Endothelial cell of umbilical vein (primary cell): ENCODE data around the gene GNAI1. TPM values are rescaled to one million over a fixed set of nuclear protein-coding genes. Genes with fewer than 3 reads are reported as not detected.

ENCODE experiments used
- BruUV-seq: library from RNA; stranded (reverse); fragments of 400-500 nt; replicated peaks from 2 replicates; lab custom pipeline; 2021; lab: Mats Ljungman, UMichigan
- CTCF ChIA-PET: fragments of 300-600, 350-600 bp; sonication (Branson Sonifier 250); formaldehyde crosslinking; loops from one replicate; lab custom pipeline; 2021; ENCODE audit warnings: antibody characterized with exemption, inconsistent platforms; lab: Charles Lee
- POLR2A ChIA-PET: fragments of 300-600, 350-600 bp; sonication (Branson Sonifier 250); formaldehyde crosslinking; loops from one replicate; lab custom pipeline; 2021; ENCODE audit warnings: antibody characterized with exemption, inconsistent platforms; lab: Charles Lee
- DNase-seq: peaks from one replicate; pipeline ENCODE4 v3.0.0-alpha.2; 2011; ENCODE audit warnings: low read depth, low spot score
- FAIRE-seq: peaks from 2 replicates; lab custom pipeline; 2011; peaks lifted over from hg19 to GRCh38; lab: Jason Lieb, UNC
- H2AFZ ChIP-seq: 2 replicates; pipeline ENCODE4 v1.6.0; 2012; ENCODE audit warnings: low read depth, low read length, control low read depth, inconsistent platforms
- H3K27ac ChIP-seq: 2 replicates; pipeline ENCODE4 v1.5.1; 2011; ENCODE audit warnings: low read depth, mild to moderate bottlenecking, control low read depth, low read length, moderate library complexity; ENCODE audit not compliant: insufficient read depth
- H3K27me3 ChIP-seq, 2 experiments: 2 replicates each; pipeline versions ENCODE4 v1.6.0 to v1.6.1; 2011; ENCODE audit warnings: low read length in 2 of 2, mixed read lengths in 1 of 2; ENCODE audit not compliant: control insufficient read depth in 2 of 2, insufficient read depth in 2 of 2
- H3K36me3 ChIP-seq, 2 experiments: 2 replicates in 1 of 2; 3 replicates in 1 of 2; pipeline ENCODE4 v1.5.1; 2011; ENCODE audit warnings: low read length in 2 of 2, mild to moderate bottlenecking in 1 of 2, moderate library complexity in 1 of 2; ENCODE audit not compliant: control insufficient read depth in 2 of 2, insufficient read depth in 2 of 2; ENCODE audit errors: extremely low read depth in 1 of 2
- H3K4me1 ChIP-seq: 3 replicates; pipeline ENCODE4 v1.5.1; 2011; ENCODE audit warnings: mild to moderate bottlenecking, low read length; ENCODE audit not compliant: control insufficient read depth, insufficient read depth; ENCODE audit errors: extremely low read depth
- H3K4me2 ChIP-seq: 2 replicates; pipeline ENCODE4 v1.6.1; 2011; ENCODE audit warnings: low read length, control low read depth, mixed read lengths; ENCODE audit not compliant: insufficient read depth
- H3K4me3 ChIP-seq, 3 experiments: fragments of 200-600 bp in 1 of 3; sonication (generic), shearing (Covaris generic) in 1 of 3; replicated peaks in 1 of 3; 2 replicates each; pipeline ENCODE4 v1.5.1; 2011 to 2016; ENCODE audit warnings: control low read depth in 3 of 3, low read length in 3 of 3, mild to moderate bottlenecking in 2 of 3, inconsistent platforms in 1 of 3, low read depth in 1 of 3, moderate library complexity in 1 of 3; ENCODE audit not compliant: insufficient read depth in 1 of 3
- H3K79me2 ChIP-seq: 2 replicates; pipeline ENCODE4 v1.6.0; 2012; ENCODE audit warnings: low read length, inconsistent platforms; ENCODE audit not compliant: control insufficient read depth, insufficient read depth
- H3K9ac ChIP-seq: replicated peaks from 2 replicates; pipeline ENCODE3; 2011; ENCODE audit warnings: low read length, control low read depth; ENCODE audit not compliant: insufficient read depth; ENCODE audit errors: extremely low read depth
- H3K9me1 ChIP-seq: replicated peaks from 3 replicates; pipeline ENCODE4 v1.6.0; 2011; ENCODE audit warnings: mild to moderate bottlenecking, low read length; ENCODE audit not compliant: control insufficient read depth, insufficient read depth; ENCODE audit errors: extremely low read depth
- H3K9me3 ChIP-seq: replicated peaks from 2 replicates; pipeline ENCODE4 v1.5.1; 2012; ENCODE audit warnings: low read length, inconsistent platforms; ENCODE audit not compliant: control insufficient read depth, insufficient read depth
- H4K20me1 ChIP-seq: replicated peaks from 2 replicates; pipeline ENCODE3; 2011; ENCODE audit warnings: mild to moderate bottlenecking, low read length; ENCODE audit not compliant: control insufficient read depth, insufficient read depth; ENCODE audit errors: extremely low read depth
- CTCF ChIP-seq, 2 donors: IDR thresholded peaks; 1 replicate in 1 of 2; 2 replicates in 1 of 2; pipeline ENCODE4 v1.5.1; 2011; ENCODE audit warnings: low read length in 2 of 2, mild to moderate bottlenecking in 2 of 2, moderate library complexity in 2 of 2, control low read depth in 1 of 2, inconsistent platforms in 1 of 2, low read depth in 1 of 2; ENCODE audit not compliant: insufficient read depth in 1 of 2; ENCODE audit errors: extremely low read depth in 1 of 2
- EZH2 ChIP-seq: IDR thresholded peaks from 2 replicates; pipeline ENCODE4 v1.6.1; 2012; ENCODE audit warnings: borderline replicate concordance, low read depth, mild to moderate bottlenecking, moderate library complexity, low read length, inconsistent platforms; ENCODE audit not compliant: severe bottlenecking
- FOS ChIP-seq: IDR thresholded peaks from 2 replicates; pipeline ENCODE4 v1.6.1; 2011; ENCODE audit warnings: mild to moderate bottlenecking, low read length, moderate library complexity, borderline replicate concordance; ENCODE audit not compliant: insufficient read depth
- GATA2 ChIP-seq: IDR thresholded peaks from 2 replicates; pipeline ENCODE4 v1.7.0; 2011; ENCODE audit warnings: low read depth, mild to moderate bottlenecking, moderate library complexity, mixed read lengths, low read length; ENCODE audit not compliant: insufficient read length, insufficient read depth
- JUN ChIP-seq: IDR thresholded peaks from 2 replicates; pipeline ENCODE4 v1.6.1; 2011; ENCODE audit warnings: borderline replicate concordance, low read depth; ENCODE audit not compliant: insufficient read length, insufficient read depth
- MAX ChIP-seq: IDR thresholded peaks from 2 replicates; pipeline ENCODE4 v1.6.1; 2011; ENCODE audit not compliant: insufficient read depth, insufficient read length
- MYC ChIP-seq: IDR thresholded peaks from one replicate; pipeline ENCODE4 v1.6.1; 2011; ENCODE audit warnings: mild to moderate bottlenecking, low read depth, low read length
- POLR2A ChIP-seq: IDR thresholded peaks from 2 replicates; pipeline ENCODE4 v1.6.1; 2012; ENCODE audit warnings: low read depth, mild to moderate bottlenecking, control low read depth, low read length
- POLR2AphosphoS5 ChIP-seq: IDR thresholded peaks from 2 replicates; pipeline ENCODE4 v1.6.1; 2012; ENCODE audit warnings: low read depth, mild to moderate bottlenecking, control low read depth, low read length, moderate library complexity; ENCODE audit not compliant: insufficient read depth
- dilution Hi-C: fragments of 300-500 bp; cut with MboI; formaldehyde crosslinking; loops from one replicate; pipeline ENCODE4 v1.15.0; 2019; ENCODE audit warnings: low sequenced_read_pairs; ENCODE audit not compliant: extremely low pct_ligation_motif_present
- intact Hi-C: fragments of 100-400 bp; cut with micrococcal nuclease; formaldehyde crosslinking; loops from one replicate; pipeline ENCODE4 v1.10.0; 2022
- polyA plus RNA-seq, 4 experiments: library from polyadenylated mRNA; depleted of rRNA in 3 of 4; stranded (reverse) in 3 of 4; unstranded in 1 of 4; fragments of >200 nt; gene quantifications; 2 replicates each; pipeline versions ENCODE4 v1.2.1 to v1.2.3, GENCODE V29; 2011 to 2012; ENCODE audit warnings: missing spikeins in 1 of 4
- total RNA-seq: library from RNA; stranded (reverse); gene quantifications from 2 replicates; pipeline ENCODE4 v1.2.3, GENCODE V29; 2021

GNAI1 gene
- total and polyA plus RNA-seq, 2 donors (not counting 3 experiments of a cell fraction or from before 2014, with no cell fraction given): 7.5 to 15.0 TPM

DNA sequence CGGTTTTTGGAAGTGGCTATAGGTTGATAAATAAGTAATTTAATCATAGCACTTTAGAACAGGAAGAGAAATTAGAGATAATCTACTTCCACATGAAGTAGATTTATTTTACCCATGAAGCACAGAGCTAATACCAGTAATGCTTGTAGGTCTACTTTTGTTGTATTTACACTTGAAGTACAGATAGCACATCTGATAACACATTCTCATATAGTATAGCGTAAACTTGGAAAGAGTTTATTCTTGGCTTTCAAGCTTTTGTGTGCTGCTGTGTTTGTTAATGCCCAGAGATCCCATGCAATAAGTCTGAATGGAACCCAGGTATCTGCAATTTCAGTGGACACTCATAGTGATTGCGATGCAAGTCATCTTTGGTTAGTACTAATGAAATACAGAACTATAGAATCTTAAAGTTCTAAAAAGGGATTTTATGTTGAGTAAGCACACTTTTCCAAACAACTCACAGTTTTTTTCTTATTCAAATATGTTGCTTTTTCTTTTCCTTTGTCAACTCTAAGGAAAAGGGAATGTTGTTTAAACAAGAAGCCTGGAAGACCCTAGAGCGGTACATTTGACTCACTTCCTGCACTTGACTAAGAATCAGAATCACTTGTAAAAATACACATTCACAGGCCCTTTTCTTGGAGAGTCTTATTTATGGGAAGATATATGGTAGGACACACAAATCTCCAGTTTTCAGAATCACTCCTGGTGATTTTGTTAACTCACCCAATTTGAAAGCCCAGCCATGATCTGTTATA lies 105.8 kb downstream of the GNAI1 start:
- intact Hi-C loops: no loop called here
- Histone ChIP-seq H3K4me2 (peak overlapping the region; percentile 51), H3K27ac (no peak overlapping the region), H3K27me3 (no peaks in the 10 kb centered on the region), H3K36me3 (no peaks in the 10 kb centered on the region), H3K9ac (no peak overlapping the region), H4K20me1 (no peaks in the 10 kb centered on the region), H3K4me3 (no peak overlapping the region), H3K9me1 (no peaks in the 10 kb centered on the region), H3K79me2 (no peaks in the 10 kb centered on the region), H3K9me3 (no peaks in the 10 kb centered on the region), H2AFZ (peak overlapping the region; percentile 51), H3K4me1 (peaks cover 8% of the 10 kb centered on the region)
- no peak for FAIRE-seq
- POLR2A ChIA-PET: no interaction called here
- CTCF ChIA-PET: interaction anchor here (1.0 kb wide), 1 partner anchor 152 kb away, joined by 5 read pairs; no protein-coding TSS in a partner anchor
- TF ChIP-seq MYC: no peak
- peak; percentile 61 for TF ChIP-seq FOS
- no peak for TF ChIP-seq POLR2A
- no peak for TF ChIP-seq MAX
- TF ChIP-seq POLR2AphosphoS5: no peak
- TF ChIP-seq JUN: no peak
- TF ChIP-seq EZH2: no peak
- peak; percentile 51 for DNase-seq
- dilution Hi-C loops: no loop called here
- BruUV-seq: no TSS peak

DNA sequence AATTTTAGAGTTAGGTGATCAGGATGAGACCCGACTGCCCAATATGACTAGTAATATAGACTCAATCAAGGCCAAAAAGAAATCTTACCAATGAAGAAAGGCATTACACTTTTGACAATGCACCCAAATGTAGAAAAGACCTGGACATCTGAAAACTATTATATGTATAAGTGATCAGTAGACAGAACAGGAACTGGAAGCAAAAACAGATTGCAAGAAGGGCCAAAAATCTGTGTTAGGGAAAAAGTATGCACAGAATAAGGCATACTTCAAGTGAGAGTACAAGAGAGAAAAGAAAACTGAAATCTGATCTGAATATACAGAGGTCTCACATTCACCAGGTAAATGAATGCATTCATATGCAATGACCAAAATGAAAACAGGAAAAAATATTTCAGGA lies 107.0 kb downstream of the GNAI1 start:
- no peaks in the 10 kb centered on the region for H3K36me3 ChIP-seq
- no peak overlapping the region for H3K27ac ChIP-seq
- intact Hi-C loops: no loop called here
- DNase-seq (no peak), FAIRE-seq (no peak)
- no peak overlapping the region for H2AFZ ChIP-seq
- H3K4me2 ChIP-seq: no peak overlapping the region
- ChIA-PET POLR2A (no interaction called here), CTCF (interaction anchor here (0.7 kb wide), 2 partner anchors 12 to 150 kb away, joined by 3 to 4 read pairs; no protein-coding TSS in a partner anchor)
- H4K20me1 ChIP-seq: no peaks in the 10 kb centered on the region
- no peak overlapping the region for H3K4me3 ChIP-seq
- no TSS peak for BruUV-seq
- no peaks in the 10 kb centered on the region for H3K79me2 ChIP-seq
- H3K9ac ChIP-seq: no peak overlapping the region
- H3K27me3 ChIP-seq: no peaks in the 10 kb centered on the region
- dilution Hi-C loops: no loop called here
- TF ChIP-seq CTCF (IDR thresholded peaks at IDR 0.05; ENCODE audit: extremely low read depth in 1 of 2, insufficient read depth in 1 of 2, low read depth in 1 of 2, low read length in 2 of 2) (no peak), GATA2 (no peak), EZH2 (no peak), FOS (no peak), POLR2A (no peak), MYC (no peak), JUN (no peak), MAX (no peak), POLR2AphosphoS5 (no peak)
- H3K4me1 ChIP-seq: peaks cover 8% of the 10 kb centered on the region
- H3K9me1 ChIP-seq: no peaks in the 10 kb centered on the region
- H3K9me3 ChIP-seq: no peaks in the 10 kb centered on the region
